Measurements from ENCODE around the gene IMMT. TPM values are rescaled to one million over a fixed set of nuclear protein-coding genes. Genes with fewer than 3 reads are reported as not detected.
A peak's percentile ranks its signal among the peaks of the same experiment; 100 is the strongest.
"Not testable (repeated sequence)": the region's sequence is repeated elsewhere in the genome, so short reads cannot be mapped to it uniquely, and the experiment has no call there.

The IMMT gene
- 70.7 and 85.9 TPM in 2 replicates for total RNA-seq (2014; rRNA removed; shearing (Covaris generic))
- 98.6 and 106 TPM in 2 replicates for polyA plus RNA-seq (2014; cell fraction: nucleus; rRNA removed)

- DNase-seq (ENCODE audit: extremely low read depth, low read depth): peak; percentile 96
Observed at GRCh38 chr2:86195055-86195807, at the start of gene IMMT. TSS of gene IMMT (minus strand) at chr2:86195462. CDS start at chr2:86195382, 80 bp downstream.

DNA sequence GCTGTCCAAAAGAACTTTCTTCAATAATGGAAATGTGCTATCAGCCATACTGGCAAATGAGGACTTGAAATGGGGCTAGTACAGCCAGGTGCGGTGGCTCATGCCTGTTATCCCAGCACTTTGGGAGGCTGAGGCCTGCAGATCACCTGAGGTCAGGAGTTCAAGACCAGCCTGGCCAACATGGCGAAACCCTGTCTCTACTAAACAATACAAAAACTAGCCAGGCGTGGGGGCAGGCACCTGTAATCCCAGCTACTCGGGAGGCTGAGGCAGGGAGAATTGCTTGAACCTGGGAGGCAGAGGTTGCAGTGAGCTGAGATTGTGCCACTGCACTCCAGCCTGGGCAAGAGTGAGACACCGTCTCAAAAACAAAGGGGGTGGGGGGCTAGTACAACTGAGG, 49.5 kb upstream of the IMMT start:
- DNase-seq (ENCODE audit: extremely low read depth, low read depth): not testable (repeated sequence)

DNA sequence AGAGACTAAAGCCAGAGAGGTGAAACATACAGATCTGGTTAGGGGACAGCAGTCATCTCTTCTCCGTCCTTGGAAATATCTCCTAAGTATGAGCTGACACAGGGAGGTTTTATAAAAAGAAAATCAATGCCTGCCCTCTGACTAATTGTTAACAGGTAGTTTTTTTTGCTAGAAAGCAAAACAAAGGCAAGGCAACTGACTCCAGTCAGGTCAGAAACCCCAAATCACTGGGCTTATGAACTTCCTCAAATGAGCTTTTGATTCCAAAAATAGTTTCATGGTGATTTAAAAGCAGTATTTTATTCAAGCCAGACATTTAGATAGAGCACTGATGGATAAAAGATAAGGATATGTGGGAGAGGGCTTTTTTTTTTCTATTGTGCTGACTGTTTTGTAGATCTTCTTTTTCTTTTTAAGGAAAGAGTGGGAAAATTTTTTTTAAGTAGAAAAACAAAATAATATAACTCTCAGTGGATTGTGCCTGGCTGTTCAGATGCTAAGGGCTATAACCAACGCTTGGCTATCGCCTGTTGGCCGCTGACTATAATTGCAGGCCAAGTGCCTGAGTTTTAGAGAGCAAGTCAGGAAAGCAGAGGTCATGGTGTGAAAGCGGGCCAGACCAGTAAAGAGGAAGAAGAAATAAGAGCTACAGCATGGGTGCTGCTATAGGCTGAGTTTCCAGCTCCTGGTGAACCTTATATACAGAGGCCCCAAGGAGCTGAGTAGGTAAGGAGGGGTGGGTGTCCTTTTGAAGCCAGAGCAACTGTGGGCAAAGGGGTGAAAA, 48.9 kb upstream of the IMMT start:
- no peak for DNase-seq (ENCODE audit: extremely low read depth, low read depth)

DNA sequence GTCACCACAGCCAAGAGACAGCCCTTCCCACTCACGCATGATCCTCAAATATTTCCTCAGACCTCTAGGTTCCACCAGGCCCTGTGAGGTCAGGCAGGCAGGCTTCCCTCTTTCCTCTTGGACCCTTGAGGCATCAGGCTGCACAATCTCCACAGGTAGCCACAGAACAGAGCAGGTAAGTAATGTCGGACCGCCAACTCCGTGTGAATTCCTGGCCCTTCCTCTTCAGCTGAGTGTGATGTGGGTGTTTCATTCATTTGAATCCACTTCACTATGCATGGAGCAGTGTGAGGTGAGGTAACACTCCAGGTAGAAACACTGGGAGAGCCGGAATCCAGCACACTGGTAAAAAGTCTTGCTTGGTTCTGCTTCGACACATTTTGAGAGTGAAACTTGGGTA, 48.0 kb upstream of the IMMT start:
- no peak for DNase-seq (ENCODE audit: extremely low read depth, low read depth)

DNA sequence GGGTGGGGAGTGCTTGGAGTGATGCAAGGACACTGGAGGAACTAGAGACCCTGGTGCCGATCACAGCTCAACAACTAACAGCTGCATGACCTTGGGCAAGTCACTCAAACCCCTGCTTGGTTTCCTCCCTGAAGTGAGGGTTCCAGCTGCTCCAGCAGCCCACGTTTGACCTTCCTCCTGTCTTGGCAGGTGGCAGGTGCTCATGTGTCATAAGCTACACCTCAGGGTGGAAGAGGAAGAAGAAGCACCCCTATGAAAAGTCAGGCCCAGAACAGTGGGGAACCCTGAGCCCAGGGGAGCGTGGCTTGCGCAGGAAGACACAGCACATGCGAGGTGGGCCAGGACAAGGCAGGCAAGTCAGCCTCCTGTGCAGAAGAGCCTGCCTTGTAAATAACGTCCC, 46.3 kb upstream of the IMMT start:
- DNase-seq (ENCODE audit: extremely low read depth, low read depth): no peak

GRCh38 chr2:86240251-86240650, 45.0 kb upstream of the IMMT start:
- DNase-seq (ENCODE audit: extremely low read depth, low read depth): no peak

DNA sequence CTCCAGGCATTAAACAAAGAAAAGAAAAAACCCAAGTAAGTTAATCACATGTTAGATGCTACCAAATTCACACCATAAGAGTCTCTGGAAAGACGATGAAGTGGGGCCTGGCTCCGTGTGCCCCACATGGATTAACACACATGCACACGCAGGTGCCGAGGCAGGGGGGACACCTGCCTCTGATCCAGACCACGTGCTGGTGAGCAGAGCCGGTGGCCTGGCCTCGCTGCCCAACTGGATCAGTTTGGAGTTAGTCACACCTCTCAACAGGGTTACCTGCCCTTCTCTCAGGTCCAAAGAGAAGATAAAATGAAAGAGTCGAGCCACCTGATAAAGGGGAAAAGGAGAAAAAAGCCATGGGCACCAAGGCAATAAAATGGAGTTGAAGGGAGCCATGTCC, 44.5 kb upstream of the IMMT start:
- no peak for DNase-seq (ENCODE audit: extremely low read depth, low read depth)

DNA sequence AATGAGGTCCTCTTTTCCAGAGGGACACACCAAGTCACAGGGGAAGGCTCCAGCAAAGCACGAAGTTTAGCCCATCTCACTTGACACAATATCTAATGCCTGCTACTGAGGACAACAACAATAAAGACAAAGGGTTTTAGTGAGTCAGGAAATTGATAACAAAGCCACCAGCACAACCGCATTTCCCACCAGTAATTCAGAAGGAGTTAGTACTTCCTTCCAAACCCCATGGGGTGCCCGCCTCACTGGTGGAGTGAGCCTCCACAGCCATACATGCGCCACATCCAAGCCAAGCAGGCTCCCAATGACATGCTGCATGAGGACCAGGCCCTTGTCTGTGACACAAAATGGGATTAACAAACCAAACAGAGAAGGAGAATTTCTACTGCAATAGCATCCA, 44.1 kb upstream of the IMMT start:
- DNase-seq (ENCODE audit: extremely low read depth, low read depth): no peak

GRCh38 chr2:86238354-86238753, 43.1 kb upstream of the IMMT start:
- DNase-seq (ENCODE audit: extremely low read depth, low read depth): no peak

- DNase-seq (ENCODE audit: extremely low read depth, low read depth): no peak
Observed at GRCh38 chr2:86237172-86237571, 41.9 kb upstream of the IMMT start.

DNA sequence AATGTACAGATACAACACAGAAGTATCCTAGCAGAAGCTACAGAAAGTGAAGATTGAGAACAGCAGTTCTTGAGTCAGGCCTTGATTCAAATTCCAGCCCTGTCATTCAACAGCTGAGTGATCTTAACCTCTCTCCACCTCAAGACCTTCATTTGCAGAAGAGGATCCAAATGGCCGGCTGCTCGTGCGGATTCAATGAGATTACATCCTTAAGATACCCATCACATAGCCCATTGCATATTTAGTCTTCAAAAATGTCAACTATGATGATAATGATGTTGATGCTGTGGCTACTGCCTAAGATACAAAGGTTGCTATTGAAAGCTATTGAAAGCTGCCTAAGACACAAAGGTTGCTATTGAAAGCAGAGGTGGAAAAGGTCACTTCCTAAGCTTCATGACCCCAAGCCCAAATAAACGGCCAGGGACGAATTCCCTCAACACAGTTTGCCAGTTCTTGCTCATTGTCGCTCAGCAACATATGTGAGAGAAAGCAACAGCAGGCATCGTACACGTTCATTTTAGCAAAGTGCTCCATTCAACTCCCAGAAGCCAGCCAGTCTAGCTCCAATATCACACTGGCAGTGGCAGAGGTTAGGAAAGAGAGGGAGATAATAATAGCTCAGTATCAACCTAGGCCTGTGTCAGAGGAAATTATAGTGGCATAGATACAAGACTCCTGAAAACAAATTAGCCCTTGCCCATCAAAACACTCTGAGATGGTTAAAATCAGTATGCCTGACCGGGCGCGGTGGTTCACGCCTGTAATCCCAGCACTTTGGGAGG, 40.1 kb upstream of the IMMT start:
- no peak for DNase-seq (ENCODE audit: extremely low read depth, low read depth)

DNA sequence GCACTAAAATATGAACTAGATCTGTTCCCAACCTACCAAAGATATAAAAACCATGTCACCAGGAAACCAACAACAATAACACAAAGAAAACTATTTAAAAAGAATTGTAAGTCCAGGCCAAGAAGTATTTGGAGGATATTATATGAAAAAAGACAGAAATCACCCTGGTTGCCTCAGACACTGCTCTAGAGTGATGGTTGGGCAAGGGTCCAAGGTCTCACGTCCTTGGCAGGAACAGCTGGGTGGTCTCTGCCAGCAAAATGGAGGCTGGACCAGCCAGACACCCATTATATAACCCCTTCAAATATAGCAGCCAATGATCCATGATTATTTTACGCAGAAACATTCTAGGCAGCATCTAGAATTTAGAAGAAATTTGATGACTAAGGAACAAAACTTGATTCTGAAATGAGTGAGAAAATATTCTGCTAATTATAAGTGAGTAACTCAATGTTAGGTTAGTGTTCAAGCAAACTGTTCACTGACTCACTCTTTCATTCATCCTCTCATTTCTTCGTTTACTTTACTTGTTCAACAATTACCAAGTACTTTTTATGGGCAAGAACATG, 39.4 kb upstream of the IMMT start:
- DNase-seq (ENCODE audit: extremely low read depth, low read depth): no peak

GRCh38 chr2:86233436-86233835, 38.2 kb upstream of the IMMT start:
- no peak for DNase-seq (ENCODE audit: extremely low read depth, low read depth)

- no peak for DNase-seq (ENCODE audit: extremely low read depth, low read depth)
Observed at GRCh38 chr2:86232910-86233309, 37.6 kb upstream of the IMMT start.

GRCh38 chr2:86232373-86232784, 37.1 kb upstream of the IMMT start:
- no peak for DNase-seq (ENCODE audit: extremely low read depth, low read depth)

DNA sequence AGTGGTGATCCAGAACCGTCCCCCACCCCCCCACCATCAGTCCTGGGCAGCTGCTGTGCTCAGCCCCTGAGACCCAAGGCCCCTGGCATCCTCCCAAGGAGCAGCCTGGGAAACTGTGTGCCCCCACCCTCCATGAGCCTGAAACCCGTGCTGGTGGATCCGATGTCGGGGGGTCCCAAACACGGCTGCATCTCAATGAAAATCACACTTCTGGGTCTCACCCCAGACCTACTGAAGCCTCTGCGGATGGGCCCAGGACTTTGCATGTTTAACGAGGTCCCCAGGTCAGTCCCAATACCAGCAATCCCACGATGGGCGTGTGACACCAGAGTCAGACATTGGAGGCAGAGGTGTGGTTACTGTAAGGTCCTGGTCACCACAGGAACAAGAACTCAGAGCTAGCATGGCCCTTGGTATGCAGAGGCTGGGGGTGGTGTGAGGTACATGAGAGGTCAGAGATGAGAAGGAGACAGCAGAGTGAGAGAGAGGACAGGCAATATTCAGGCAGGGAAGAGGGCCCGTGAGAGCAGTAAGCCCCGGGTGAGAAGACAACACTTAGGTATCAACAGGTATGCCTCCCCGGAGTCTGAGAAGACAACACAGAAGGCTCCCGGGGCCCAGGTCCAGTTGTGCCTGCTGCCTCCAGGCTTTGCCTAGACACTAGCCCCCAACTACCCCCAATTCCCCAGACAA, 36.6 kb upstream of the IMMT start:
- DNase-seq (ENCODE audit: extremely low read depth, low read depth): no peak

- no peak for DNase-seq (ENCODE audit: extremely low read depth, low read depth)
Observed at GRCh38 chr2:86230961-86231360, 35.7 kb upstream of the IMMT start.

DNA sequence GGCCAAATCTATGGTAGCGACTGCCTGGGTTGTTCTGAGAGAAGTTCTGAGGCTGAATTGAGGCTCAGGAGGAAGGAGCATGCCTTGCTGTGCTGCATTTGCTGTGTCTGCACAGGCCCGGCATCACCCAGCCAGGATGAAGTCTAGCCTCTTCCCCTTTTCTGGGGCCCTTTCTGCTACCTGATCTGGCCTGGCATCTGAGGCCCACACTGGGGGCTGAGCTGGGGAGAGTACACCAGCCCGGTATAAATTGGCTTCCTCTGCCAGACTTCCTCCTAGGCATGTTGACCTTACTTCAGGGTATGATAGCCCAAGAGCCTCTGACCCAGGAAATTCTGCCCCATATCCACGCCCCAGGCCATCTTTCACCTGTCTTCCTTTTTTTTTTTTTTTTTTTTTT, 34.0 kb upstream of the IMMT start:
- no peak for DNase-seq (ENCODE audit: extremely low read depth, low read depth)

DNA sequence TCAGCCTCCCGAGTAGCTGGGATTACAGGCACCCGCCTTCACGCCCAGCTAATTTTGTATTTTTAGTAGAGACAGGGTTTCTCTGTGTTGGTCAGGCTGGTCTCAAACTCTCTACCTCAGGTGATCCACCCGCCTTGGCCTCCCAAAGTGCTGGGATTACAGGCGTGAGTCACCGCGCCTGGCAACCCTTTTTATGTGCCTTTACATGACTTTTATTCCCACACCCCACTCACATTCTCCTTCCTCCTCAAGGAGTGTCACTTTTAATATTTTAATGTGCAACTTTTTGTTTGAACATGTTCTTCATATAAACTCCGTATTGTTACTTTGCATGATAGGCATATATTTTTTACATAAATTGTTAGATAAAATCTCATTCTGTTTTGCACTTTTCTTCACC, 33.3 kb upstream of the IMMT start:
- not testable (repeated sequence) for DNase-seq (ENCODE audit: extremely low read depth, low read depth)

DNA sequence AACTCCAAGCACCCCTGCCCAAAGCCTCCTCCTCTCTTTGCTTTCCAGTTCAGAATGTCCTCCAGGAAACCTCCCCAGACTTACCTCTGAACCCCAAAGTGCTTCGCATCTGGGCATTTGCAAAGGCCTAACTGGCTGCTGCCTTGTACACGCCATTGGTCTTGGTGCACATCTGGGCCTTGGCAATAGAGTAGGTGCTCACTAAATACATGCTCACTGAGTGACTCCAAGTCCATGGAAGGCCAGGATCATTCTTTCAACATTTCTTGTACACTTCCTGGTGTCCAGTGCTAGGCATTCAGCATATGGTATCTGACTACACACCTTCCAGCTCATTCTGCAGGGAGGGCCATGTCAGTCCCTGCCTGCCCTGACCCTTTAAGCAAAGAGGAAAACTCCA, 32.4 kb upstream of the IMMT start:
- DNase-seq (ENCODE audit: extremely low read depth, low read depth): no peak
